NCI-H345 treated with DMSO at 0.1 percent for 48 hours (cell line): ENCODE data around the gene TEAD4.

ENCODE experiments used
- DNase-seq: peaks from one replicate; lab custom pipeline; 2025; ENCODE audit not compliant: unreplicated experiment; lab: John Stamatoyannopoulos, UW

Gene TEAD4

GRCh38 chr12:3076730-3077571, 117.8 kb downstream of the TEAD4 start, which contains the start of gene TSPAN9:
TSS of gene TSPAN9 (plus strand) at chr12:3077379. CDS start at chr12:3201194, 123,815 bp downstream.
- peak; percentile 57 for DNase-seq

GRCh38 chr12:3077572-3078081, 118.4 kb downstream of the TEAD4 start:
- DNase-seq, result no peak

GRCh38 chr12:3078086-3078820, 119.1 kb downstream of the TEAD4 start:
- DNase-seq, result no peak

GRCh38 chr12:3081091-3081490, 121.9 kb downstream of the TEAD4 start:
- DNase-seq, result no peak

- DNase-seq, result no peak
These were observed 122.7 kb downstream of the TEAD4 start for GRCh38 chr12:3081886-3082285.

GRCh38 chr12:3083241-3083920, 124.2 kb downstream of the TEAD4 start:
- no peak for DNase-seq

- no peak for DNase-seq
These were observed 124.7 kb downstream of the TEAD4 start for GRCh38 chr12:3083921-3084347.

GRCh38 chr12:3084742-3085141, 125.5 kb downstream of the TEAD4 start:
- DNase-seq, result no peak

GRCh38 chr12:3085341-3086139, 126.3 kb downstream of the TEAD4 start:
- no peak for DNase-seq

- DNase-seq, result no peak
These were observed 127.0 kb downstream of the TEAD4 start for GRCh38 chr12:3086211-3086610.

- no peak for DNase-seq
These were observed 127.6 kb downstream of the TEAD4 start for GRCh38 chr12:3086729-3087323.

- peak; percentile 41 for DNase-seq
These were observed 128.8 kb downstream of the TEAD4 start for GRCh38 chr12:3087758-3088650.

- DNase-seq, result no peak
These were observed 130.4 kb downstream of the TEAD4 start for GRCh38 chr12:3089588-3089987.
